HG02759 (cell line): ENCODE data around the gene CDCA5.
"Not testable (repeated sequence)": the region's sequence is repeated elsewhere in the genome, so short reads cannot be mapped to it uniquely, and the experiment has no call there.

Experiments used
- ATAC-seq: cut with Tn5 transposase; IDR thresholded peaks from one replicate; pipeline ENCODE4 v1.9.1; 2021; ENCODE audit warnings: mild to moderate bottlenecking, moderate library complexity; ENCODE audit not compliant: unreplicated experiment

CDCA5 gene

GRCh38 chr11:65119670-65119995, 35.8 kb upstream of the CDCA5 start:
- no peak for ATAC-seq

- not testable (repeated sequence) for ATAC-seq
These were observed 35.2 kb upstream of the CDCA5 start for GRCh38 chr11:65118891-65119669.

GRCh38 chr11:65118097-65118837, 34.4 kb upstream of the CDCA5 start:
- no peak for ATAC-seq

GRCh38 chr11:65117206-65118096, 33.6 kb upstream of the CDCA5 start, which contains the start of gene ZNHIT2:
ZNHIT2 (minus strand) TSS chr11:65117701; CDS start chr11:65117653, 48 bp downstream.
- ATAC-seq: peak; percentile 71

GRCh38 chr11:65116370-65117205, 32.7 kb upstream of the CDCA5 start:
- ATAC-seq: no peak

DNA sequence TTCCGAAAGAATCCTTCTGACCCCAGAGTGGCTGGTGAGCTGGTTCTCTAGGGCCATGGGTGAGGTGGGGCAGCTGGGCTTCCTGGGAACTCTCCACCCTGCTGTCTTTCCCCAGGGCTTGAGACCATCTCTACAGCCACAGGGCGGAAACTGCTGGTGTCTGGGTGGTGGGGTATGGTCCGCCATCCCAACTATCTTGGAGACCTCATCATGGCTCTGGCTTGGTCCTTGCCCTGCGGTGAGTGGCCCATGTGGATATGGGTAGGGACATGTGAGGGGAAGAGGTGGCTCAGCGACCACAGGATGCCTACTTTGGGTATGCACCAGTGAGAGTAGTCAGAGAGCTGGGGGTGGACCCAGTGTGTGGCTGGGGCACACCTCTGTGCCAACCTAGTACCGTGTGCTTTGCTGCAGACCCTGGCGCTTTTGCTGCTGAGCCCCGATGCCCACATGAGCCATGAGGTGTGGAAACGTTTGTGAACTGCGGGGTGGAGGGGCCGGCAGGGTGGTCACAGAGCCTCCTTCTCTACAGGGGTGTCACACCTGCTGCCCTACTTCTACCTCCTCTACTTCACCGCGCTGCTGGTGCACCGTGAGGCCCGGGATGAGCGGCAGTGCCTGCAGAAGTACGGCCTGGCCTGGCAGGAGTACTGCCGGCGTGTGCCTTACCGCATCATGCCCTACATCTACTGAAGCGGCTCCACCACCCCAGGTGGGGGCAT, 31.7 kb upstream of the CDCA5 start:
- no peak for ATAC-seq

GRCh38 chr11:65114538-65115171, 30.8 kb upstream of the CDCA5 start:
- ATAC-seq: no peak

- ATAC-seq: no peak
These were observed 30.0 kb upstream of the CDCA5 start for GRCh38 chr11:65113839-65114238.

GRCh38 chr11:65113361-65113756, 29.5 kb upstream of the CDCA5 start:
- ATAC-seq: no peak

DNA sequence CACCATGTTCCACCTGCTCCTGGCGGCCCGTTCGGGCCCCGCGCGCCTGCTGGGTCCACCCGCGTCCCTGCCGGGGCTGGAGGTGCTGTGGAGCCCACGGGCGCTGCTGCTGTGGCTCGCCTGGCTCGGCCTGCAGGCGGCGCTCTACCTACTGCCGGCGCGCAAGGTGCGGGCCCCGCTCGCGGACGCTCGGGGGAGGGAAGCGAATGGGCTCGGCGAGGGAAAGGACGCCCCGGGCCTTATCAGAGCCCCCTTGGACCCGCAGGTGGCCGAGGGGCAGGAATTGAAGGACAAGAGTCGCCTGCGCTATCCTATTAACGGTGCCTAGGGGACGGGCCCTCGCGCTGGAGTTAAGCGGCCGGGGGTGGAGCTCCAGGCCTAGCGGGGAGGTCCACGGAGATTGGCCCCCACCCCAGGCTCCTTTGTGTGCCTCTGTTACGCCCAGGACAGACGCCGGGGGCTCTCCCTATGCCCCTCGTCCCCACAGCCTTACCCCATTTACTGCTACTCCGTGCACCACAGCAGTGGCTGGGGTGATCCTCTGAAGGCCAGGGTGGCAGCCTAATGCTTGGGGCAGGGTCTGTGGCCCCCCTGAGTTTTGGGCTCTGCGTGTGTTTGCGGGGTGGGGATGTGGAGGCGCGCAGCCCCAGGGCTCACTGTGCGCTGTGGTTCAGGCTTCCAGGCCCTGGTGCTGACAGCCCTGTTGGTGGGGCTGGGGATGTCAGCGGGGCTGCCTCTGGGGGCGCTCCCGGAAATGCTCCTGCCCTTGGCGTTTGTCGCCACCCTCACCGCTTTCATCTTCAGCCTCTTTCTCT, 28.9 kb upstream of the CDCA5 start:
- peak; percentile 39 for ATAC-seq

DNA sequence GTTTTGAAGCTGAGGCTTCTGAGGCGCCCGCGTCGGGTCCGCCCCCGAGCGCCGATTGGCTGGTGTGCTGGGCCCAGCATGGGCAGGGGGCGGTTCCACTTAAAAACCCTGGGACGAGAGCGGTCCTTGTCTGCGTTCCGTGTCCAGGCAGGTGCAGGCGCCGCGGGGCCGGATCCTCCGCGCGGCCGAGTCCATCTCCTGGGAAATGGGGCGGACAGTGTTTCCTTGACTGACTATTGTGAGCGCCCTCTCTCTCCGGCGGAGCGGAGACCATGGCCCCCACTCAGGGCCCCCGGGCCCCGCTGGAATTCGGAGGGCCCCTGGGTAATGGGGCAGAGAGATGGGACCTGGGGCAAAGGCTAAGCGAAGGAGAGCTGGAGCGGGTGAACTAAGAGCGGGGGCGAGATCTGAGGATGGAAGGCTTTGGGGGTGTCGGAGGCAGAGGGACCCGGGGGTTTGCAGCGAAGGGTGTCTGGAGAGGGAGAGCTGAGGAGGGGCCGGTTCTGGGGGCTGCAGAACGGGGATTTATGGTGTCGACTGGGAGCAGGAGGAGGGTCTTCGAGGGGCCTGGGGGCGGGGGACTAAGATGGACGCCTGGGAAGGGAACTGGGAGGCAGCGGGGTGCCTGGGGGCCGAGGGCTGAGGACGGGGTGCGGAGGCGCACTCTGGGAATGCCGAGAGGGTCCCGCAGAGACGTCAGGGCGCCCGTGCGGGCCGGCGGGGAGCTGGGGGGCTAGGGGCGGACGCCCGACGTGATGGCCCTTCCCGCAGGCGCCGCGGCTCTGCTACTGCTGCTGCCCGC, 28.1 kb upstream of the CDCA5 start, which contains the start of gene TM7SF2:
Gene TM7SF2 (plus strand): TSS at position 129 of the 802 bp plus-strand sequence. CDS start 144 bp downstream, at position 273.
- ATAC-seq: peak; percentile 71

DNA sequence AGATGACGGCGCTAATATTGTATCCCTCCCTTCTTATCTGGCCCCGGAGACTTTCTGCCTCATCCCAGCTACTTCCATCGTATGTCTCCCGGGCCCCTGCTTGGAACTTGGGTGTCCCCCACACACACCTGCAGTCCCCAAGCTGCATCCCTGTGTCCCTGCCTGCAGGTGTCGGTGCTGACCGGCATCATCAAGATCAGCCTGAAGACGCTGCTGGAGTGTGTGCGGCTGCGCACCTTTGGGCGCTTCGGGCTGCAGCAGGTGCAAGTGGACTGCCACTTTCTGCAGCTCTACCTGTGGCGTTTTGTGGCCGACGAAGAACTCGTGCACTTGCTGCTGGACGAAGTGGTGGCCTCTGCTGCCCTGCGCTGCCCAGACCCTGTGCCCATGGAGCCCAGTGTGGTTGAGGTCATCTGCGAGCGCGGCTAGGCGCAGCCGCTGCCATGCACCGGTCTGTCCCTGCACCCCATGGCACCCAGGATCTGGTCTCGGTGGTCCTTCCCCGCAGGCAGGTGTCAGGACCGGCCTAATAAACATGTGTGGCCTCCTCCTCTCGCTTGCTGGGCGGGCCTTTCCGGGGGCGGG, 27.4 kb upstream of the CDCA5 start:
- no peak for ATAC-seq

DNA sequence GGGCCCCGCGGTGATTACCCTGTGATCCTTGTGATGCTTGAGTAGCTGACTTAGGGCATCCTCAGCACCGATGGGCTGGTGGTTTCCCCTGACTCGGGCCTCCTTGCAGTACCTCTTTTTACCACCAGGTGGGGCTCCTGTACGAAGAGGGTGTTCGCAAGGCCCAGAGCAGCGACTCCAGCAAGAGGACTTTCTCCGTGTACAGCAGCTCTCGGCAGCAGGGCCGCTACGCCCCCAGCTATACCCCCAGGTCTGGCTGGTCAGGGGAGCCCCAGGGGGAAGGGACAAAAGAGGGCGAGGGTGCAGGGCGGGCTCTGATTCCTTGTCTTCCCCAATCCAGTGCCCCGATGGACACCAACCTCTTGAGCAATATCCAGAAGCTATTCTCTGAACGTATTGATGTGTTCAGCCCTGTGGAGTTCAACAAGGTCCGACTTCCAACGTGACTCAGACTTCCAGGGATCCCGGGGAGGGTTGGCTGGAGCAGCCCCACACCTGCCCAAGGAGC, 26.6 kb upstream of the CDCA5 start:
- peak; percentile 27 for ATAC-seq

- no peak for ATAC-seq
These were observed 25.7 kb upstream of the CDCA5 start for GRCh38 chr11:65109231-65110198.

- ATAC-seq: no peak
These were observed 24.8 kb upstream of the CDCA5 start for GRCh38 chr11:65108469-65109123.
